Dermis blood vessel endothelial cell (primary cell): ENCODE measurements around the gene NPFF. TPM values are rescaled to one million over a fixed set of nuclear protein-coding genes. Genes with fewer than 3 reads are reported as not detected.

ENCODE experiments used
- DNase-seq: peaks from one replicate; pipeline ENCODE4 v3.0.0; 2010
- total RNA-seq: library from RNA; depleted of rRNA; stranded (reverse); fragments of >200 nt; gene quantifications from 2 replicates; pipeline ENCODE4 v1.2.3, GENCODE V29; 2014

The NPFF gene
- total RNA-seq, 1 donor from 2014 or later: not detected

GRCh38 chr12:53513712-53514410, 6.6 kb upstream of the NPFF start:
- no peak for DNase-seq

- DNase-seq: no peak
Measured at GRCh38 chr12:53510181-53510812, 3.0 kb upstream of the NPFF start.

GRCh38 chr12:53508534-53509170, 1.4 kb upstream of the NPFF start:
- peak; percentile 88 for DNase-seq

- no peak for DNase-seq
Measured at GRCh38 chr12:53507603-53507885, 260 bp upstream of the NPFF start.

- DNase-seq: no peak
Measured at GRCh38 chr12:53506450-53506785, 866 bp downstream of the NPFF start.

GRCh38 chr12:53505555-53506449, 1.5 kb downstream of the NPFF start:
- DNase-seq: no peak

- DNase-seq: no peak
Measured at GRCh38 chr12:53505086-53505485, 2.2 kb downstream of the NPFF start.

GRCh38 chr12:53504004-53504920, 3.0 kb downstream of the NPFF start:
- DNase-seq: no peak

GRCh38 chr12:53502983-53503728, 4.1 kb downstream of the NPFF start:
- DNase-seq: no peak

- no peak for DNase-seq
Measured at GRCh38 chr12:53502331-53502730, 5.0 kb downstream of the NPFF start.

- no peak for DNase-seq
Measured at GRCh38 chr12:53501615-53502181, 5.6 kb downstream of the NPFF start.

- DNase-seq: peak; percentile 100
Measured at GRCh38 chr12:53500776-53501614, 6.3 kb downstream of the NPFF start, which contains the start of gene TARBP2. TARBP2 (plus strand) TSS chr12:53501283; CDS start chr12:53501409, 126 bp downstream.

- peak; percentile 34 for DNase-seq
Measured at GRCh38 chr12:53500142-53500775, 7.0 kb downstream of the NPFF start.

GRCh38 chr12:53499266-53500141, 7.8 kb downstream of the NPFF start, which contains the start of gene MAP3K12:
MAP3K12 (minus strand) TSS chr12:53499458; CDS start chr12:53487391, 12,067 bp downstream.
- peak; percentile 40 for DNase-seq

- no peak for DNase-seq
Measured at GRCh38 chr12:53498235-53498630, 9.1 kb downstream of the NPFF start.

GRCh38 chr12:53497461-53497860, 9.8 kb downstream of the NPFF start:
- no peak for DNase-seq

GRCh38 chr12:53496752-53497032, 10.6 kb downstream of the NPFF start:
- DNase-seq: no peak
